GM18498 (cell line): ENCODE data around the gene DVL3.

Experiments used
- ATAC-seq: cut with Tn5 transposase; IDR thresholded peaks from one replicate; pipeline ENCODE4 v1.9.1; 2021; ENCODE audit warnings: mild to moderate bottlenecking, moderate library complexity; ENCODE audit not compliant: unreplicated experiment

DVL3 gene

GRCh38 chr3:184209146-184209923 lies 54.2 kb downstream of the DVL3 start:
- ATAC-seq: no peak

- ATAC-seq: no peak
These were observed 56.1 kb downstream of the DVL3 start for GRCh38 chr3:184211297-184211696.

- no peak for ATAC-seq
These were observed 56.5 kb downstream of the DVL3 start for GRCh38 chr3:184211718-184212117.

GRCh38 chr3:184218814-184219213 lies 63.6 kb downstream of the DVL3 start:
- ATAC-seq: no peak

- no peak for ATAC-seq
These were observed 67.3 kb downstream of the DVL3 start for GRCh38 chr3:184222521-184222920.
